Measurements from ENCODE around the gene DMRTA2. TPM values are rescaled to one million over a fixed set of nuclear protein-coding genes. Genes with fewer than 3 reads are reported as not detected.
A peak's percentile ranks its signal among the peaks of the same experiment; 100 is the strongest.

The DMRTA2 gene
- total RNA-seq, 4 donors from 2014 or later = not detected

GRCh38 chr1:50420689-50421365 is 2.4 kb downstream of the DMRTA2 start:
- Histone ChIP-seq H3K27ac (no peak overlapping the region), H3K27me3 (peaks cover 76% of the 10 kb centered on the region), H3K4me1 (peaks cover 9 to 73% of the 10 kb centered on the region in 2 donors), H3K4me3 (replicated peaks in 1 of 3) (no peak overlapping the region), H3K9me3 (no peaks in the 10 kb centered on the region), H3K36me3 (no peaks in the 10 kb centered on the region)
- TF ChIP-seq POLR2A (IDR thresholded peaks at IDR 0.05) = no peak
- no peak for TF ChIP-seq CTCF (IDR thresholded peaks at IDR 0.05)
- 3 to 7% methylated on average over 28 to 30 of the region's 69 CpGs for WGBS, 2 donors
- DNase-seq = no peak
- intact Hi-C loops (cut with DNase I) = no loop called here

GRCh38 chr1:50419907-50420677 is 3.2 kb downstream of the DMRTA2 start:
- Histone ChIP-seq H3K4me3 (replicated peaks in 1 of 3) (no peak overlapping the region), H3K36me3 (no peaks in the 10 kb centered on the region), H3K9me3 (no peaks in the 10 kb centered on the region), H3K27me3 (peaks cover 68% of the 10 kb centered on the region), H3K27ac (no peak overlapping the region), H3K4me1 (peaks cover 9 to 67% of the 10 kb centered on the region in 2 donors)
- TF ChIP-seq POLR2A (IDR thresholded peaks at IDR 0.05) (no peak), CTCF (IDR thresholded peaks at IDR 0.05) (no peak)
- intact Hi-C loops (cut with DNase I) = no loop called here
- no peak for DNase-seq
- WGBS, 2 donors = 13% methylated on average over 21 of the region's 21 CpGs

GRCh38 chr1:50419192-50419906 is 3.9 kb downstream of the DMRTA2 start:
- Histone ChIP-seq H3K4me3 (replicated peaks in 1 of 3) (peak overlapping the region in 1 of 3 donors; percentile 12), H3K4me1 (peaks cover 9 to 59% of the 10 kb centered on the region in 2 donors), H3K36me3 (no peaks in the 10 kb centered on the region), H3K27me3 (peaks cover 61% of the 10 kb centered on the region), H3K27ac (no peak overlapping the region), H3K9me3 (no peaks in the 10 kb centered on the region)
- no peak for TF ChIP-seq POLR2A (IDR thresholded peaks at IDR 0.05)
- TF ChIP-seq CTCF (IDR thresholded peaks at IDR 0.05) = no peak
- DNase-seq = peak in 1 of 2 donors; percentile 27
- intact Hi-C loops (cut with DNase I) = no loop called here
- 4 to 5% methylated on average over 17 to 27 of the region's 60 CpGs for WGBS, 2 donors

GRCh38 chr1:50418600-50419109 is 4.6 kb downstream of the DMRTA2 start:
- no peak overlapping the region for H3K27ac ChIP-seq
- intact Hi-C loops (cut with DNase I) = no loop called here
- 1% methylated on average over 24 of the region's 64 CpGs; no CpG with 5 or more reads in 1 of the 2 donors for WGBS, 2 donors
- peaks cover 57% of the 10 kb centered on the region for H3K27me3 ChIP-seq
- no peaks in the 10 kb centered on the region for H3K9me3 ChIP-seq
- peak; percentile 22 to 28 for DNase-seq
- no peak for TF ChIP-seq POLR2A (IDR thresholded peaks at IDR 0.05)
- H3K36me3 ChIP-seq = no peaks in the 10 kb centered on the region
- peak overlapping the region in 1 of 3 donors; percentile 31 for H3K4me3 ChIP-seq (replicated peaks in 1 of 3)
- H3K4me1 ChIP-seq = peaks cover 6 to 52% of the 10 kb centered on the region in 2 donors

- Histone ChIP-seq H3K27ac (no peak overlapping the region), H3K36me3 (no peaks in the 10 kb centered on the region), H3K4me3 (replicated peaks in 1 of 3) (no peak overlapping the region), H3K9me3 (no peaks in the 10 kb centered on the region), H3K4me1 (peaks cover 4 to 47% of the 10 kb centered on the region in 2 donors), H3K27me3 (peaks cover 51% of the 10 kb centered on the region)
- TF ChIP-seq CTCF (IDR thresholded peaks at IDR 0.05) = no peak
- no peak for TF ChIP-seq POLR2A (IDR thresholded peaks at IDR 0.05)
- intact Hi-C loops (cut with DNase I) = no loop called here
- 14 to 18% methylated on average over 16 of the region's 20 CpGs for WGBS, 2 donors
- no peak for DNase-seq
These were observed 5.2 kb downstream of the DMRTA2 start for GRCh38 chr1:50417946-50418599.

Measured in thyroid gland (tissue), 4 donors.